ENCODE data around the gene C6orf62.
"Not testable (repeated sequence)": the region's sequence is repeated elsewhere in the genome, so short reads cannot be mapped to it uniquely, and the experiment has no call there.

The C6orf62 gene

DNA sequence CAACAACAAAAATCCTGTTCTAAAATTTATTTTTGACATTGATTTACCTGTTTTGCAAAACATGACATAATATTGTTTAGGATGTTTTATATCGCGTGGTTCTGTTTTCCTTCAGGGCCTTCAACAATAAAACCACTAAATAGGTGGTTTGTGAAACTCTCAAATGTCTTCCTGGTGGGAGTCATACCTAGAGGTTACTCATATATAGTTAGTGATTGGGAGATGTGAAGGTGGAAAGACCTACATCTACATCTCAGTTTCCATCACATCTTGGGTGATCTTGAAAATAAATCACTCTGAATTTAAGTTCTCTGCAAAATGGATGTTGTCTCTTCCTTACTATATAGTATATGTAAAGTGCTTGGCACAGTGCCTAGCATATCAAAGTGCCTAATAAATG is 22.9 kb downstream of the C6orf62 start:
- no peak for DNase-seq

DNA sequence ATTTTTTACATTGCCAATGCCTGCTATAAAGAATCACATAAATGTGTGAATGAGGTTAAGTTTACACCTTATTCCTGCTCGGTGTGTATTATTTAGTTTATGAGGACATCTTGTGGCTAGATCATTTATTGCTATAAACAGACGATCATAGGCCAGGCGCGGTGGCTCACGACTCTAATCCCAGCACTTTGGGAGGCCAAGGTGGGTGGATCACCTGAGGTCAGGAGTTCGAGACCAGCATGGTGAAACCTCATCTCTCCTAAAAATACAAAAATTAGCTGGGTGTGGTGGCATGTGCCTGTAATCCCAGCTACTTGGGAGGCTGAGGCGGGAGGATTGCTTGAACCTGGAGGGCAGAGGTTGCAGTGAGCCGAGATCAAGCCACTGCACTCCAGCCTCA is 23.3 kb downstream of the C6orf62 start:
- peak; percentile 30 for DNase-seq

DNA sequence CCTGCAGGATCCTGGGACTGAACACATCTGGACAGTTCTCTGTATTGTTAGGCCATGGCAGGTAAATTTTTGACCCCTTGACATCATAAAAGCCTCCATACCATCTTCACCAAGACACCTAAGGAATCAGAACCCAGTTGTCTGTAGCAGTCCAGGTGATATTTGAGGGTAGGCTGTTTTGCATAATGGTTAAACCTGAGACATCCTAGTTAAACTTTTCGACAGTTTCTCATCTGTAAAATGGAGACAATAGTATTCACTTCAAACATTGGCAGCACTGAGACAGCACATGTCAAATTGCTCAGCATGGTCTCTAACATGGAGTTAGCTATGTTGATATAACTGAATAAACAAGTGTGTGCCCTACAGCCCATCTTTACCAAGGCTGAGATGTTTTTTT is 24.8 kb downstream of the C6orf62 start:
- no peak for DNase-seq

DNA sequence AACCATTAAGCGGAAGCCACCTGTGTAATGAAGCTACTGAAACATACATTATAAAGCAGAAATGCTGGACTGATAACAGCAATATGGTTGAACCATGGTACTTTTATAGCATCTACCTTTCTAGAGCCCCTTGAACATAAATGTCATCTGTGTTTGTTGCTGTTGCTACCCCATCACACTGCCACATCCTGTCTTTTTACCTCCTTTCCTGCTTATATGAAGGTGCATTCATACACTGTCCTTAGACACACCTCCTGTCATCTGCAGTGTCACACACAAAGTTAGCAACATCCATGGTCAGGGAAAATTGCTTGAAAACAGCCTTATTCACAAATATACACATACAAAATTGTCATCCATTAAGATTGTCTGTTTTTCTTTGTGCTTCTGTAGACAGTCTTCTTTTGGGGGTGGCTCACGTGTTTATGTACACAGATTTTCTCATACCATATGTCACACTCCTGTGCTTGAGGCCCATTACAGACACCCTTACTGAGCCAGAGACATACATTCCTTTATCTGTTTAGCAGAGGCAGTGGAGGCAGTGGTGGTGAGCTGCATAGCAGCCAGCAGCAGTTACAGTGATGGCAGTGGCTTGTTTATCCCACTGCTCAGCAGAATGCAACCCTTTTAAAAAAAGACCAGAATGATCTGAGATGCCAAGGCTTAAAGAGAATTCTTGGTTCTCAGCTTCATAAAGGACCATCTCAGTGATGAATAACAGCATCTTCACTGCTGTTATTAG is 25.9 kb downstream of the C6orf62 start:
- no peak for DNase-seq

DNA sequence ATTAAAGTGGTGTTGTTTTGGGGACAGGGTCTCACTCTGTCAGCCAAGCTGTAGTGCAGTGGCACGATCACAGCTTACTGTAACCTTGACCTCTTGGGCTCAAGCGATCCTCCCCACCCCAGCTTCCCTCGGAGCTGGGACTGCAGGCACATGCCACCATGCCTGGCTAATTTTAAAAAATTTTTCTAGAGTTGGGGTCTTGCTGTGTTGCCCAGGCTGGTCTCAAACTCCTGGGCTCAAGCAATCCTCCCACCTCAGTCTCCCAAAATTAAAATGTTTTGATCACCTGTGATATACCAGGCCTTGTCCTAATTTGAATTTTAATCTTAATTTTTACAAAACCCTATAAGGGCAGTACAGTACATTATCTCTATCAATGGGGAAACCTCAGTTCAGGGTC is 26.5 kb downstream of the C6orf62 start:
- no peak for DNase-seq

DNA sequence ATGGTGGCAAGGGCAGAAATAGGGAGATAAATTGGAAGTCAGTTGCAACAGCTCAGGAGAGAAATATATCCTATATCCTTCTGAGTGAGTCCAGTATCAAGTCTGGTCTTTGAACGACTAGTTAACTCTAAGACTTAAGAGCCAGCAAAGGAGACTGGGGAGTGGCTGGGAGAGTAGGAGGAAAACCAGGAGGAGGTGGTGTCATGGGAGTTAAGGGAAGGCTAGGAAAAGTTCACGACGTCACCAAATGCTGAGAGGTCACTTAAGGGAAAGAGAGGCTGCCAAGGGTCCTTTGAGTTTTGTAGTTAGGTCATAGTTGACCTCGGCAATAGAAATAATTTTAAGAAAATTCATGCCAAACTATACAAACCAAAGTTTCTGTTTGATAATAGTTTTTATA is 27.0 kb downstream of the C6orf62 start:
- DNase-seq, result no peak

DNA sequence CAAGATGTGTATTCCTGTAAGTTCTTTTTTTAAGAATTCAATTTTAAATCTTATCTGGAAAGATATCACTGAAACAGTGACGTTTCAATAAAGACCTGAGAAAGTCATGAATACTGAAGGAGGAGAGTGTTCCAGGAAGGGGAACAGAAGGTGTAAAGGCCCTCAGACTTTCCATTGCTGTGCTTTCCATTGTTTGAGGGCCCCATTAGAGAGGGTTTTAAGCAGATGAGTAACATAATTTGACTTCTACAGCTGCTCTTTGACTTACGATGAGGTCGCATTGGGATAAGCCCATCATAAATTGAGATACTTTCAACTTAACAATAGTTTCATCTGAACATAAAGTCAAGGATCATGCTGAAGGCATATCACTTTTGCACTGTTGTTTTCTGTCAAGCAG is 27.4 kb downstream of the C6orf62 start:
- no peak for DNase-seq

DNA sequence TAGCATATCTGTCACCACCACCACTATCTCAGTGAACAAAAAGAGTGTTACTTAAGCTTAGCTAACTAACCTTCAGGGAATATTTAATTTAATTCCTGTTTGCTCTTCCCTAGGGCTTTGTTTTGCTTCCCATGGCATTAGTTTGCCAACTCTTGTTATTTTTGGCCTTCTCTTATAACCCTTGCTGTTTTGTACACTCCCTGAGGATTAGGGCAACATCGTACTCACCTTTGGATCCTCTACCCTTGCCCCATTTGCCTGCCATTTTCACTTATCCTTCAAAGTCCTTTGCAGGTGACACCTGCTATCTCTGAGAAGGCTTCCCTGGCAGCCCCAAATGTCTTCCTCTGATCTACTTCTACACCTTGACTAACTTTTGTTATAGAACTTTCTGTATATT is 28.4 kb downstream of the C6orf62 start:
- no peak for DNase-seq

DNA sequence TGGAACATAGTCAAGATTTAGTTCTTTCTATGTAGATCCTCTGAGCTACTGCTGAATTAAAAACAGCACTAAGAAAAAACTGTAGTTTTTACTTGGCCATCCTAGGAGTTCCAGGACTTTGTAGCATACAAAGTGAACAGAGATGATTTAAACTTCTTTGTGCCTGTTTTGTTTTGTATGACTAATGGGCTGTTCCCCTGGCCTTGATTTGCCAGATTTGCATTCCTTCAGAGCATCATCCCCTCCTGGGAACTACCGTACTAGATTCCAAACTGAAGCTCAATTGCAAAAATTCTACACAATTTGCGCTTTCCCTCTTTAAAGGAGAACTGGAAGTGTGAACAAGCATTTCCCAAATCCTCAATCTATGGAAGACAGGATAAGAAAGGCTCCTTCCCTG is 29.0 kb downstream of the C6orf62 start:
- DNase-seq, result peak; percentile 49

DNA sequence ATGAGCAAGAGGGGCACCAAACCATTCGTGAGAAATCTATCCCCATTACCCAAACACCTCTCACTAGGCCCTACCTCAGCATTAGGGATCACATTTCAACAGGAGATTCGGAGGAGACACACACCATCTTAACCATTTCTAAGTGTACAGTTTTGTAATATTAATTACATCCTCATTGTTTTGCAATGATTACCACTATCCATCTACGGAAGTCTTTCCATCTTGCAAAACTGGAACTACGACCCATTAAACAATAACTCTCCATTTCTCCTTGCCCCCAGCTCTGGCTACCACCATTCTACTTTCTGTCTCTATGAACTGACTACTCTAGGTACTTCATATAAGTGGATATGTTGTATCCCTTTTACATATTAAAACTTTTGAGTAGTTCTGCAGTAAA is 32.0 kb downstream of the C6orf62 start:
- no peak for DNase-seq

DNA sequence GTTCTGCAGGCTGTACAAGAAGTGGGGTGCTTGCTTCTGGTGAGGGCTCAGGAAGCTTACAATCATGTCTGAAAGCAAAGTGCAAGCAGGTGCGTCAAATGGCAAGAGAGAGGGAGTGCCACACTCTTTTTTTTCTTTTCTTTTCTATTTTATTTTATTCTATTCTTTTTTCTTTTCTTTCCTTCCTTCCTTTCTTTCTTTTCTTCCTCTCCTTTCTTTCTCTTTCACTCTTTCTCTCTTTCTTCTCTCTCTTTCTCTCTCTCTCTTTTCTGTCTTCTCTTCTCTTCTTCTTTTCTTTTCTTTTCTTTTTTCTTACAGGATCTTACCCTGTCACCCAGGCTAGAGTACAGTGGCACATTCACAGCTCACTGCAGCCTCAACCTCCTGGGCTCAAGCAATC is 32.5 kb downstream of the C6orf62 start:
- DNase-seq, result no peak

DNA sequence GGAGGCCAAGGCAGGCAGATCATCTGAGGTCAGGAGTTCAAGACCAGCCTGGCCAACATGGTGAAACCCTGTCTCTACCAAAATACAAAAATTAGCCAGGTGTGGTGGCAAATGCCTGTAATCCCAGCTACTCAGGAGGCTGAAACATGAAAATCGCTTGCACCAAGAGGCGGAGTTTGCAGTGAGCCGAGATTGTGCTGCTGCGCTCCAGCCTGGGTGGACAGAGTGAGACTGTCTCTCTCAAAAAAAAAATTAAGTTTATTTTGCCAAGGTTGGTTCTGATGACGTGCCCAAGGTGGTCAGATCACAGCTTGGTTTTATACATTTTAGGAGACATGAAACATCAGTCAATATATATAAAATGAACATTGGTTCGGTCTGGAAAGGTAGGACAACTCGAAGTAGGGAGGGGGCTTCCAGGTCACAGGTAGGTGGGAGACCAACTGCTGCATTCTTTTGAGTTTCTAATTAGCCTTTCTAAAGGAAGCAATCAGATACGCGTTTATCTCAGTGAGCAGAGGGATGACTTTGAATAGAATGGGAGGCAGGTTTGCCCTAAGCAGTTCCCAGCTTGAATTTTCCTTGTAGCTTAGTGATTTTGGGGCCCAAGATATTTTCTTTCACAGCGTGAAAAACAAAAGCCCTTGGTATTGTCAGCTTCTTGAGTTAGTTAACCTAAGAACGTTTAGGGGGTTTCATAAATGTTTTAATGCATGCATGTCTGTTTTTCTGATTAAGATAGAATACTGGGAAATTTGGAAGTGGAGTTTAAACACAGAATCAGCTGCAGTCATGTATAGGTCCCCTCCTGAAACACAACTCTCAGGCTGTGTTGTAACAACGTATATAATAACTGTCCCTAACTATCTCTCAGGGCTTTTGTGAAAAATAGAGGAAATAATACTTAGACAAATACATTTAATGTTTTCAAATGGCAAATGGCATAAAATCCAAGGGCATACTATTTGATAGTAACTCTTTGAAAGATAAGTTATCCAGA is 35.4 kb downstream of the C6orf62 start:
- no peak for DNase-seq

DNA sequence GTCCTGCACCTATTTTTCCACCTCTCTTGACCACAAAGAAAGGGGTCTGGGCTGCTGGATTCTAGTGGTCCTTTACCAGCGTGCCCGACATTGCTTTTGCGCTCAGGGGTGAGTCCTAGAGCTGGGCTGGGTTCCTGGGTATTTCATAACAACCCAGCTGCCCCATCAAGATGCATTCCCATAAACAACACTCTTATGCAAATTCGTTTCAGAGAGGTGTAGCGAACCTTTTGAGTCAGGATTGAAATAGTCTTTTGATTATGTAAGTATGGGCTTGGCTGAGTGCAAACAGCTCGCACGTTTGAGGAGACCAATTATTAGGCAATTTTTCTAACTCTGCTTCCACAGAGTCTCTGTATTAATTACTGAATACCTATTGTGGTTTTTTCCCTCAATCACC is 38.4 kb downstream of the C6orf62 start:
- no peak for DNase-seq

DNA sequence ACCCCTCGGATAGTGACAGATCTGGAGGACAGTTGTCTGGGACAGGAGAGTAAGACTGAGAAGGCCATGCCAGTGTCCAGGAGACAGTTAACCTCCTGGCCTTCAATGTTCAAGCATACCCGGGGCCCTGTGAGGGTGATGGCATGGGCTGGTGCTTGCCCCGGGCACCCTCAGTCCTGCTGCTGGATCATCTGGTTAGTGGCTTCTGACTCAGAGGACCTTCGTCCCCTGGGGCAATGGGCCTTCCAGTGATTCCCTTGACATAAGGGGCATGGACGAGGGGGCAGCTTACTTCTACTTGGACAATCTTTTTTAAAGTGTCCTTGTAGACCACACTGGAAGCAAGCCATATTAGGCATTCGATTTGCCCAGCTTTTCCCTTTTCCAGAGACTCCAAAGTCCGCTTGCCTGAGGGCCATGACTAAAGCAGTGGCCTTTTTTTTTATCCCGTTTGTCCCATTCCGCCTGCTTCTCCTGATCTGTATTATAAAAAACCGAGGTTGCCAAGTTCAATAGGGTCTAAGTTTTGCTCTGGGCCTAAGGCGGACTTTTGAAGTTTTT is 40.1 kb downstream of the C6orf62 start:
- not testable (repeated sequence) for DNase-seq

DNA sequence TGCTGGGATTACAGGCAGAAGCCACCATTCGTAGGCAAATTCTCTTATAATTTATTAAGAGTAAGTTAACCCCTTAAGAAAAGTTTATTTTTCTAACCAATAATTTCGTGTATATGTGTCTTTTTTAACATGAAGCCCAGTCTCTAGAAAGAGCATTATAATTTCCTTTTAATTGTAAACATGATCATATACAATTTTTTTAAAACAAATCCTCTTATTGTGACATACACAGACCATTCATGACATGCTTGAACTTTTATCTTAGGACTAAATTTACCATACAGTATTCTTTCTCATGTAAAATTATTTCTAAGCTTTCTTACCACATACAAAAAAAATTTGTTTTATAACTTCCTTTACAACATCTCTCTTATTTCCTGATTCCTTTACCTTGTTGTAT is 45.3 kb downstream of the C6orf62 start:
- DNase-seq, result no peak

DNA sequence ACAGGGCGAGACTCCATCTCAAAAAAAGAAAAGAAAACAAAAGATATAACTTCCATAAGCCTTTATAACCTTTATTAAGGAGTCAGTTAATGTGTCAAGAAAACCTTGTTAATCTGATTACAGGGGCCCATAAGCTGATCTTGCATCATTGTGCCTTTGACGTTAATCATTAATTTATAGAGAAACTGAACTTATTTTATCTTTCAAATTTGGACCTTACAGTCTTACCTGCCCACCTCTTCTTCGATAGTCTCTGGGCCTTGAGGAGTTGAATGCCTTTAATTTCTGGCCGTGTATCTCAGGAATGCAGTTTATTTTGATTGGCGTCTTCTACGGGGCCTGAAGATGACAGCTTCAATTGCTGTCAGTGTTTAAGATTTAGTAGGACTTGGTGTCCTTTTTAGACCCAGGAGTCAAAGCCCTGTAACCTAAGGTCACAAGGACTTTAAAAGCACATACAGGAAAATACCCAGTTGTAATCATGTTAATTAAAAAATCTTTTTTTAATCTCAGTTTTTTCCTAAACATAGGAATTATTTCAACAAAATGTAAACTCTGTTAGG is 46.3 kb downstream of the C6orf62 start:
- no peak for DNase-seq

DNA sequence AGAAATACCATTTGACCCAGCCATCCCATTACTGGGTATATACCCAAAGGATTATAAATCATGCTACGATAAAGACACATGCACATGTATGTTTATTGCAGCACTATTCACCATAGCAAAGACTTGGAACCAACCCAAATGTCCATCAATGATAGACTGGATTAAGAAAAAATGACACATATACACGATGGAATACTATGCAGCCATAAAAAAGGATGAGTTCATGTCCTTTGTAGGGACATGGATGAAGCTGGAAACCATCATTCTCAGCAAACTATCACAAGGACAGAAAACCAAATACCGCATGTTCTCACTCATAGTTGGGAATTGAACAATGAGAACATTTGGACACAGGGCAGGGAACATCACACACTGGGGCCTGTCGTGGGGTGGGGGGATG is 47.9 kb downstream of the C6orf62 start:
- not testable (repeated sequence) for DNase-seq

DNA sequence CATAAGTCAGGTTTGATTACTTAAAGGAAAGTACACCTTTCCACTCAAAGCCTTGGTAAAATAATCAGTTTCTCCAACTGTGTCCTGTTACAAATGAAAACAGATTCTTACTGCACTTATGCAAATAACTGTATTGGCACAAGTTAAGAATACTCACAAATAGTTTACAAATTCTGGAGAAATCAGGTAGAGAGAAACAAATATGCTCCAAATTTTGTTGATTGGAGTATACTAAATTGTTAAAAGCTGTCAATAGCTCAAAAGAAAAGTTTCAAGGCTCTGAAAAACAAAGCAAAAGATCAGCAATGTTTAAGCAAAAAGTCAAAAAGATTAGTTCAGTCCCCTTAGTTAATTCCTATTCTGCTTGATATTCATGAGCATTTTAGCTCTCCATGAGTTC is 48.5 kb downstream of the C6orf62 start:
- not testable (repeated sequence) for DNase-seq

DNA sequence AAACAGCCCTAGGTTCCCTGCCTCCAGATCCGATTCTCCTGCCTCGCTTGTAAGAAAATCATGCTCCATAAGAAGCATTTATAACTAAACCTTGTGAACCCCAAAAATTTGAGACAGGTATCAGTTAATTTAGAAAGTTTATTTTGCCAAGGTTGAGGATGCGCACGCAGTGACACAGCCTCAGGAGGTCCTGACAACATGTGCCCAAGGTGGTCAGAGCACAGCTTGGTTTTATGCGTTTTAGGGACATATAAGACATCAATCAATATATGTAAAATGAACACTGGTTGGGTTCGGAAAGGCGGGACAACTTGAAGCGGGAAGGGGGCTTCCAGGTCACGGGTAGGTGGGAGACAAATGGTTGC is 50.0 kb downstream of the C6orf62 start:
- DNase-seq, result no peak

DNA sequence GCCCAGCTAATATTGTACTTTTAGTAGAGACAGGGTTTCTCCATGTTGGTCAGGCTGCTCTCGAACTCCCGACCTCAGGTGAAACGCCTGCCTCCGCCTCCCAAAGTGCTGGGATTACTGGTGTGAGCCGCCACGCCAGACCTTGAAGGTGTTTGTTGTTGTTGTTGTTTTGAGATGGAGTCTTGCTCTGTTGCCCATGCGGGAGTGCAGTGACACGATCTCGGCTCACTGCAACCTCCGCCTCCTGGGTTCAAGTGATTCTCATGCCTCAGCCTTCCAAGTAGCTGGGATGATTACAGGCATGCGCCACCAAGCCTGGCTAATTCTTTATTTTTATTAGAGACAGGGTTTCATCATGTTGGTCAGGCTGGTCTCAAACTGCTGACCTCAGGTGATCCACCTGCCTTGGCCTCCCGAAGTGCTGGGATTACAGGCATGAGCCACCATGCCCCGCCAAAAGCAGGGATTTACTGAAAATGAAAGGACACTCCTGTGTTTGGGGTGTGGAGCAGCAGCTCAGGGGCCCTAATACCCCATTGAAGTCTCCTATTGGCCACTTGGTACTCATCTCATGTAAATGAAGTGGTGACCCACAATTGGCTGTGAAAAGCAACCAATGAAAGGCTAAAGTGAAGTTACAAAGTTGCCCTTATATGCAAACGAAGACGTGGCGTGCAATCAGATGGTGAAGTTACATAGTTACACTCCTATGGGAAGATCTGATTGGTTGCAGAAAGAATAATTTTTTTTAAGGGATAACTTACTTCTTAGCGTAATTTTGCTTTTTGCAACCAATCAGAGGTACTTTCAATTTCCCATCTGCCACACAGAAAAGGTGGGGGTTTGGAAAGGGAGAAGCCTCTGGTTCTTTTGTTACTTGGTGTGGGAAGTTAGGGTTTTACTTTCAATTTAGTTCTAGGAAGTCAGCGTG is 50.6 kb downstream of the C6orf62 start:
- DNase-seq, result not testable (repeated sequence)

DNA sequence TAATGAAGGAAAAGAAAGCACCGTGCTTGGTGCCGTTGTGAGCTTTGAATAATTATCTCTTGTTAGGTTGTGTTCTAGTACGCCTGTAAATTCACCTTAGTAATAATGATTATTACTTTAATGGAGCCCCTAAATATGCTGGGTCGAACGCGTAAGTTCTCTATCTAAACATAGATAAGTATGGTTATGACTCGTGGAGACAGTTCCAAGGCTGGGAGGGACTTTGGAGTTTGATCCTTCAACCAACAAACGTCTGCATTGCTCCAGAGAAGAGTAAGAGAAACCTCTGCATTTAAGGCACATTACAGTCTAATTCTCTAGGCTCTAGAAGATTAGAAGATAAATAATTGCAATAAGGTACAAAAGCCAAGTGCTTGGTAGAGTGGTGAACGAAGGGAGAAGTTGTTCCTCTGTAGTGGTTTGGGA is 51.6 kb downstream of the C6orf62 start:
- DNase-seq, result peak; percentile 3

DNA sequence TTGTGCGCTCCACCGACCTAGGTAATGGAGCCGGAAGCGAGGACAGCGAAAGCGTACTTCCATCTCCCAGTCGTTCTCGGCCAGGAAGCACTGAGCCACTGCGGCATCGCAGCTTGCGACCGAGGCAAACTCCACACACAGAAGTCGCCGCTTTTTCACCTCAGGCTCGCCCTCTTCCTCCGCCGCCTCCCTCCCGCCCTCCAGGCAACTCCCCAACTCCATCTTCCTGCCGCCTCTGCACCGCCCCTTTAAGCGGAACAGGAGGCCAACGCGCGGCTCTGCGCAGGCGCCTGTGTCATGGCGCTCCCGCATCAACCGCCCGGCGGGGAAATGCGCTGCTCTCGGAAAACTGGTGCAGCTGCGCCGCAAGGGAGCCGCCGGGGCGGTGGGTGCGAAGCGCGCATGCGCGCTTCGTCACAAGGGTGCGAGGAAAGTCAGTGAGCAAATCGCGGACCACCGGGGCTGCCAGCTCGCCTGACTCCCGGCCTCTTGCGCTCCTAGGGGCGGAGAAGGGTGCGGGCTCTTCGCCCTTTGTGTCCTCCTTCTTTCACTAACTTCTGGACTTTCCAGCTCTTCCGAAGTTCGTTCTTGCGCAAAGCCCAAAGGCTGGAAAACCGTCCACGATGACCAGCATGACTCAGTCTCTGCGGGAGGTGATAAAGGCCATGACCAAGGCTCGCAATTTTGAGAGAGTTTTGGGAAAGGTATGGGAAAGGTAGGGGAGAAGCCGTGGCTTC is 52.1 kb downstream of the C6orf62 start, which contains the start of the genes ACOT13 and TDP2:
ACOT13 (plus strand) TSS at position 437 of the 737 bp plus-strand sequence; CDS start at position 624, 187 bp downstream.
TDP2 (minus strand) TSS at position 259 of the 737 bp plus-strand sequence; CDS start at position 222, 37 bp downstream.
- peak; percentile 97 for DNase-seq

Data from fibroblast of skin of right quadriceps (primary cell).